HG03135 (cell line): ENCODE measurements around the gene CHST11.
A peak's percentile ranks its signal among the peaks of the same experiment; 100 is the strongest.

Source experiments
- ATAC-seq: cut with Tn5 transposase; IDR thresholded peaks from one replicate; pipeline ENCODE4 v1.9.1; 2021; ENCODE audit warnings: mild to moderate bottlenecking, moderate library complexity; ENCODE audit not compliant: unreplicated experiment

Gene CHST11

GRCh38 chr12:104578453-104578852 lies 121.7 kb downstream of the CHST11 start:
- ATAC-seq, result no peak

DNA sequence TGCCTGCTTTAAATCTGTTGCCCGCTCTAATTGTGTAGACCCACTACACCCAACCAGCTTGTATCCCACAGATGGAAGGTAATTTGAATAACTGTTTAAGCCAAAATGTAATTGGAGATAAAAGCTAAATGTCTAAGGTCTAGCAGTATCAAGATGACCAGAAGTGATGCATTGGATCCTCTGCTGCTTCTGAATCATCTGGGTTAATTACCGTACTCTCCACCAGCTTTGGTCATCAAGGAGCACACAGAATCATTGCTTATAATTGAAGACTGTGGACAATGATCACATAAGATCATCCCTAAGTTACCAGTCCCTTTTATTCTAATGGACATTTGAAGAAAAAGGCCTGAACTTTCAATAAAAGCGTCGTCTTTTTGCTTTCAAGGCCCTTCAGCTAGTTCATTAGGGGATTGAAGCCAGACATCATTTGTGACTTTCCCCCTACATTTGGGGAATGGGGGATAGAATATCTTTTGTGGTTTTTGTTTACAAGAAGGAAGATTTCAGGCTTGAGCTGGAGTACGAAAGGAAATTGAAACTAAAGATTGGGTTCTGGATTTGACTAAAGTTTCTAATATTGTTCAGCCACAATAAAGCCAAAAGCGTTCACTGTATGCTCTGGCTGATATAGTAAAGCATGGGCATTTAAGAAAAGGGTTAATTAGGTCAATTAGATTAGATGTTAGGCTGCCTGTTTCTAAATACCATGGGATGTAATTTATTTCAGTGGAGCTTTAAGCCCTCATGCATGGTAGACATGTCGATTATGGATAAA lies 123.2 kb downstream of the CHST11 start:
- no peak for ATAC-seq

- ATAC-seq, result no peak
These were observed 124.3 kb downstream of the CHST11 start for GRCh38 chr12:104581005-104581570.

DNA sequence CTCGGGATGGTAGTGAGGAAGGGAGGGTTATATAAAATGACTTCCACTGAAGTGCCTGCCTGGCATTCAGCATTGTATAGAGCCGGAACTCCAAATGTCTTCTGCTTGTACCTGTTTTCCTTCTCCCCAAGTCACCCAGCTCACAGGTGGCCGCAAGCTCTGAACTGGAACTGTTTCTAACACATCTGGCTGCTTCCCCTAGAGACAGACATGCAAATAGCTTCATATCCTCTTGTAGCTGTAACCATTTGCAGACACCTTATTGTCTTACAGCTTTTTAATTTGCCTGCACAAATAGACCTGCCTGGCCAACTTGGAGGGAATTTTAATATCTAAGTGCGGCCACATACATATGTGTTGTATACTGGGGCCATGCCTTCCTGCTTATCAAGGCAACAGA lies 126.0 kb downstream of the CHST11 start:
- peak; percentile 89 for ATAC-seq

GRCh38 chr12:104583301-104583700 lies 126.6 kb downstream of the CHST11 start:
- no peak for ATAC-seq

GRCh38 chr12:104585448-104586055 lies 128.8 kb downstream of the CHST11 start:
- no peak for ATAC-seq

DNA sequence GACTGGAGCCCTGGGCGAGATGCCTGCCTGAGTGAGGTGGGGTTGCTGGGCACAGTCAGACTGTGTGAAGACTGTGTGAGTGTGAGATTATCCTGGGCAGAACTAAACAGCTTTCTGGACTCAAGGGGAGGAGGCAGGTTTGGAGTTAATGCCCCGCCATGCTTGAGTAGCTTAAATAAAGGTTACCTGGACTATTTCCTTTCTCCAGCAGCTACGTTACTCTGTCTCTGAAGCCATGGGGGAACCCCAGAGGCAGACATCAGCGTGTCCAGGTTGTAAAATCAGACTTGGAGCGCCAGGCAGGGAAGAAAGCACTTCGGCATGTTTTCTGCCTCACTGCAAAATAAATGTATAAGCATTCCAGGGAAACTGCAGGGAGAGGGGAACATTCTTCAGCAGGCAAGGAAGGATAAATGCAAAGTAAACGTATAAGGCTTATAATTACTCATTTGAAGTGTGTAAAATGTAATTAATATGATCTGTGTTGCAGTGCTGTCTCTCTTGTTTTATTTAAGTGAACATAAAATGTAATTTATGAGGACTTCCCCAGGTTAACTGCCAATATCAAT lies 129.7 kb downstream of the CHST11 start:
- ATAC-seq, result no peak

GRCh38 chr12:104588047-104588920 lies 131.5 kb downstream of the CHST11 start:
- no peak for ATAC-seq

DNA sequence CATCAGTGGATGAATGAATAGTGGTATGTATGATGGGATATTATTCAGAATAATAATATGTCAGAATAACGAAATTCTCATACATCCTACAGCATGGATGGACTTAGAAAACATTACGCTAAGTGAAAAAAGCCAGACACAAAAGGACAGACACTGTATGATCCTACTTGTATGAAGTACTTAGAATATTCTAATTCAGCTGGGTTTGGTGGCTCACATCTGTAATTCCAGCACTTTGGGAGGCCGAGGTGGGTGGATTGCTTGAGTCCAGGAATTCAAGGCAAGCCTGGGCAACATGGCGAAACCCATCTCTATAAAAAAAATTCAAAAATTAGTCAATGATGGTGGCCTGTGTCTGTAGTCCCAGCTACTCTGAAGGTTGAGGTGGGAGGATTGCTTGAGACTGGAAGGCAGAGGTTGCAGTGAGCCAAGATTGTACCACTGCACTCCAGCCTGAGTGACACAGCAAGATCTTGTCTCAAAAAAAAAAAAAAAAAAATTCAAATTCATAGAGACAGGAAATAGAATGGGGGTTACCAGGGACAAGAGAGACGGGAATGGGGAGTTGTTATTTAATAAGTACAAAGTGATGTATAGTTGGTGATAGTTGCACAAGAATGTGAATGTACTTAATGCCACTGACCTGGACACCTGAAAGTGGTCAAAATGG lies 132.3 kb downstream of the CHST11 start:
- ATAC-seq, result no peak

GRCh38 chr12:104590022-104590421 lies 133.3 kb downstream of the CHST11 start:
- no peak for ATAC-seq

GRCh38 chr12:104591257-104591885 lies 134.6 kb downstream of the CHST11 start:
- ATAC-seq, result no peak

DNA sequence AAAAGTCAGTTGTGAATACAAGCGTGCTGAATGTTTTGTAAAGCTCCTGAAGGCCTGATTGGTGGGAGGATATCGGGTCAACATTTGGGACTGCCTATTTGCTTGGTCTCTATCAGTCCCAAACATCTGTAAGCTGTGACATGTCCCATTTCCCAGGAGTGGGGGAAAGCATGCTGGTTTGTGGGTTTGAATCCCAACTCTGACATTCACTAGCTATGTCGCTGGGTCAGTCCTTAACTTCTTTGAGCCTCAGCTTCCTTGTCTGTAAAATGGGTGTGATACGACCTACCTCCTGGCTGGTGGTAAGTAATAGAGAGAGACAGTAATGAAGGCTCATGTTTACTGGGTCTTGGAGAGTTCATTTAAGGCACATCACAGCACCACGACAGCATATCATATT lies 136.7 kb downstream of the CHST11 start:
- ATAC-seq, result no peak

DNA sequence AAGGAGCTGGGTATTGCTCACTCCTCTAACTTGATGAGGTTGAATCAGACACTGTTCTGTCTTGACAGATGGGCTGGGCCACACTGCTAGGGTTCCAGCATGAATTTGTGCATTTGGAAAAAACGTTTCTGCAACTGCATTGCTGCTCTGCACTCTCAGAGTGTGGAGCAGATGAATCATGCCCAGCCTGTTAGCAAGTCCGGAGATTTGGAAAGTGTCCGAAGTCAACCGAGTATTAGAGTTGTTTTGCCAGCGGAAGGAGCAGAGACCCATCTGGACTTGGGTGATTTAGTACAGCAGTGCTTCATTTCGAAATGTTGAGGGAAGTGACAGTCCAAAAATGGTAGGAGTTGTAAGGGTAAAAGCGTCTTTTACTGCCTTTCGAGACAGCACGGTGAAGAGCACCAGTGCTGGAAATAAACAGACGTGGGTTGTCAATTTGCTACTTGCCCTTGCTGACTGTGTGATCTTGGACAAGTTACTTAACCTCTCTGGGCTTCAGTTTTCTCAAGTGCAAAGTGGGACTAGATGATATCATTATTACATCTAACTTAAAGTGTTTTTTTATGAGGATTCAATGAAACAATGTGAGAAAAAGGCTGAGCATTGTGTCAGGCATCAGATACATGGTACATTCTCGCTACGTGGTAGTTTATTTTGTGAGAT lies 139.5 kb downstream of the CHST11 start:
- no peak for ATAC-seq

DNA sequence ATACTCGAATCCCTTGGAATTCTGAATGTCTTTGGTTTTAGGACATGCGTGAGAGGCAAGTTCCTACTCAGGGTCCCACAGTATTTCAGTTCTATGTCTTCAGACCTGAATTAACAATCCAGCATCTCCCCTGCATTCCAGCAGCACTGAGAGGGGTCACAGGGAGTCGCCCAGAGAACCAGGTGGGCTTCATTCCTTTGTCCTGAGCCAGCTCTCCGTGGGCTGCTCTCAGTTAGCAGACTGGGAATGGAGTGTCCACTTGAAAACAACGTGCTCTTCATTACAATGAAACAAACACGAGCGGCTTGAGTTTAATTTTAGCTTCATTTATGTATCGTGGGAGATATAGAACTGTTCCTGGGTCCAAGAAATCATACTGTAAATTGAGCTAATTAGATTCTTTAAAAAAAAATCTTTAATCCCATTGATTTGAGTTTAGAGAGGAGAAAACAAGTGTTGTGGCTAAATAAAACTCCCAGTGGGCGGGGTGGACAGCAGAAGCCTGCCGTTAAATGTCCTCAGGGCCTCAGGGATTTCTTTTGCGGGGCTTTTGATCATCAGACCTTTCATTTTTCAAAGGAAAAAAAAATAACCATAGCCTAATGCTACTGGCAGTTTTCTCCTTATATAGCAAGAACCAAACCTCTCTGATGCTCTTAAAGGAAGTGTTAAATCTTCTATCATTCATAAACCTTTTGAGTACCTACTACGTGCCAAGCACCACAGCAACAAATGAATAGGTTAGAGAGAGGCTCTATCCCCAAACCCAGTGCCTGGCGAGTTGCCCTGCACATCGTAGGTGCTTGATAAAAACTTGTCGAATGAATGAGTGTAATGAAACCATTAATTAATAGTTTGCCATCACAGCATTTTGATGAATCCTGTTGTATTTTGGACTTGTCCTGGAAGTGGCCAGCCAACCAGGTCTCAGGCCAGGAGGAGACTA lies 140.4 kb downstream of the CHST11 start:
- ATAC-seq, result no peak

GRCh38 chr12:104598342-104599271 lies 141.9 kb downstream of the CHST11 start:
- ATAC-seq, result no peak

DNA sequence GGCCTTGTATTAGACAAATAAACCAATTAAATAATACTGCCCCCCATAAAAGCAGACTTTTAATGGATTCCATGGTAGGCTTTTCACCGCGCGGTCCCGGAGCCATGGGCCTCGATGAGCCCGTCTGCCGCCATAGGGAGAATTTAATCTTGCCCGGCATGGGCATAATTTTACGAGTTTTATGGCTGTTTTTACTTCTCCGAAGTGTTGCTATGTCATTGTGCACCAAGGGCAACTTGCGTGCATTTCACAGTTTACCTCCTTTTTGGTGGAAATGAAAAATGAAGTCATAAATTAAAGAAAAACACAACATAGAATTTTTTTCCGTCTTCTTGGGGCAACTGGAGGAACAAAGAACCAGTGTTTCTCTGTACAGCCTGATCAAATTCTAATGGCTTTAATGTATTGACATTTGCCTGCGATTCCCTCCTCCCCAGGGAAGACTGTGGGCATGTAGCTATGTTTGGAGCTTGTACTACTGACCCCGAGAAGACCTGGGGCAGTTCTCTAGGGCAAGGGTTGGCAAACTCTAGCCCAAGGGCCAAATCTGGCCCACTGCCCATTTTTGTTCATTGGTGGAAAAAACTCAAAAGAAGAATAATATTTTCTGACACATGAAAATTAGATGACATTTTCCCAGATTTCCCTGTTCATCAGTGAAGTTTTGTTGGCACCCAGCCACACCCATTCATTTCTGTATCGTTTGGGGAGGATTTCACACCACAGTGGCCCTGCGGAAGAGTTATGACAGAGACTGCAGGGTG lies 142.7 kb downstream of the CHST11 start:
- no peak for ATAC-seq
